ENCODE data around the gene FGFR2. TPM values are rescaled to one million over a fixed set of nuclear protein-coding genes. Genes with fewer than 3 reads are reported as not detected.

The FGFR2 gene
- not detected for total RNA-seq

DNA sequence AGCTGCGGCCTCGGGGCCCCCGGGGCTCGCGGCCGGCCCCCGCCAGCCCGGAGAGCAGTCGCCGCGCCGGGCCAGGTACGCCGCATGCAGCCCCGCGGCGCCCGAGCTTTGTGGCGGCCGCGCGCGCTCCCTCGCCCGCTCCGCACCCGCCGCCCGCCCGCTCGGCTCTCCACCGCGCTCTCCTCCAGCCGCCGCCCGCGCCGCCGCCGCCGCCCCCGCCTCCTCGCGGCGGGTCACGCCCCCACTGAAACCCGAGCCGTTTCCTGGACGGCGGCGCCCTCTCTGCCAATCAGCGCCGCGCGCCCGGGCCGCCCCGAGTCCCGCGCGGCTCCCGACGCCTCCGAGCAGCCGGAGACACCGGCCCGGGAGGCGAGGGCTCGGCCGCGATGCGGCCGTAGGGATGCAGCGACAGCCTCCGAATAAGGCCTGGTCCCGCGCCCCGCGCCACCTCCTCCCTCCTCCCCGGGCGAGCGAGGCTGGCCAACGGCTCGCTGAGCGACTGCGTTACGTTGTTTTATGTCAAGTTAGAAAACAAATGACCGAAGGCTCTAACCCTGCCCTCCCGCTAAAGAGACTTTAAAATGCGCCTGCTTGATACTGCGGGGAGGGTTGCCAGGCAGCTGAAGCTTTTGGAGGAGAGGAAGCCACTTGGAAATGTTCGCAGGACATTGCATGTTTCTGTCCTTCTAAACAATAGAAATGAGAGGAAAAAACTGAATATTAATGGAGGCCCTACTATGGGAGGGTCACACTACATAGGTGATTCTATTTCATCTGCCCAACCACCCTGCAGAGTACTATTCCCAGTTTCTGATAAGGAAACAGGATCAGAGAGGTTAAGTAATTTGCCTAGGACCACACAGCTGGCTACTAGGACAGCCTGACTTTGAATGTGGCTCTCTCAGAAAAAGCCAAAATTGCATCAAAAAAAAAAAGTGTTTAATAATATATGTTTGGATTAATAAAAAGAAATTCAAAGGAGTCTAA is at the start of gene FGFR2:
Gene FGFR2 (minus strand): TSS at position 182 of the 987 bp plus-strand sequence. CDS start 4,627 bp downstream, outside the sequence.

